OCI-LY1 (cell line): ENCODE results near the gene POLR3H.

Source experiments
- CTCF ChIP-seq: fragments of 200-600 bp; sonication (generic), shearing (Covaris generic); IDR thresholded peaks from 2 replicates; pipeline ENCODE4 v1.5.1; 2017; ENCODE audit warnings: mild to moderate bottlenecking, antibody characterized with exemption, low read length, moderate library complexity, mixed read lengths
- EZH2 ChIP-seq: fragments of 200-600 bp; sonication (generic), shearing (Covaris generic); IDR thresholded peaks from 2 replicates; pipeline ENCODE4 v1.8.0; 2017; ENCODE audit warnings: borderline replicate concordance, mixed run types, mild to moderate bottlenecking, antibody characterized with exemption, low read length, moderate library complexity, mixed read lengths

GRCh38 chr22:41521126-41521525 lies 23.1 kb downstream of the POLR3H start:
- TF ChIP-seq CTCF (no peak), EZH2 (no peak)
